GM19395 (cell line): ENCODE results near the gene TUBD1.

Experiments used
- ATAC-seq: cut with Tn5 transposase; IDR thresholded peaks from one replicate; pipeline ENCODE4 v1.9.1; 2021; ENCODE audit warnings: mild to moderate bottlenecking, moderate library complexity; ENCODE audit not compliant: unreplicated experiment

Gene TUBD1

GRCh38 chr17:59827721-59828477, 64.8 kb downstream of the TUBD1 start:
- no peak for ATAC-seq

- no peak for ATAC-seq
Measured at GRCh38 chr17:59826706-59827453, 65.9 kb downstream of the TUBD1 start.

DNA sequence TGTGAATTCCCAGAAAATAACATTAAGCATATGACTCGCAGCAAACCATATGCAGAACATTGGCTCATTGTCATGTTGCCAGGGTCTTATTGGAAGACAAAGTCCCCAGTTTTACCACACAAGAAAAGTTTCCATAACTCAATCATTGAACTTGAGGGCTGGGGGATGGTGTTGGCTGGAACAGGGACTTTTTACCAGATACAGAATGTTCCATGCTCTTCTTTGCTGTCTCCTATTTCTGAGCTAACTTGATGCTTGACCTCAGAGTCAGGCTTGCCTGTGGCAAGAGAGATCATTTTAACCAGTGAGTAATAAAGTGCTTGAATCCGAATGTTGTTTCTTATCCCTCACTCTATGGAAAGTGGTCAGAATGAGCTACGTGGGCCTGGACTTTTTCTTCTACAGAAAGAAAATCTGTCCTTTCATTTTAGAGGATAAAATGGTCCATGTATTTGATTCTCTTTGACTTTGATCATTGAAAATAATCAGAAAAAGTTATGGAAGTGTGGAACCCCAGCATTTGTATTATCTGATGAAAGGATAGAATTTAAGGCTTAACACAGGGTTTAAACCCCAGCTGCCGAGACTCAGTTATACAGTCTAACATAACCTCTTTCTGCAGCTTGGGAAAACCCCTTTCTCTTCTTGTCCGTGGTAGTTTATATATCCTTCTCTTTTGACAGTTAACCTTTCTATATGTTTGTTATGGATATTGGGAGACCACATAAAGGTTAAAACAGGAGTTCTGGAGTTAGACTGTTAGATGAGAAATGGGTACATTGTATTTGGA, 67.0 kb downstream of the TUBD1 start:
- no peak for ATAC-seq

DNA sequence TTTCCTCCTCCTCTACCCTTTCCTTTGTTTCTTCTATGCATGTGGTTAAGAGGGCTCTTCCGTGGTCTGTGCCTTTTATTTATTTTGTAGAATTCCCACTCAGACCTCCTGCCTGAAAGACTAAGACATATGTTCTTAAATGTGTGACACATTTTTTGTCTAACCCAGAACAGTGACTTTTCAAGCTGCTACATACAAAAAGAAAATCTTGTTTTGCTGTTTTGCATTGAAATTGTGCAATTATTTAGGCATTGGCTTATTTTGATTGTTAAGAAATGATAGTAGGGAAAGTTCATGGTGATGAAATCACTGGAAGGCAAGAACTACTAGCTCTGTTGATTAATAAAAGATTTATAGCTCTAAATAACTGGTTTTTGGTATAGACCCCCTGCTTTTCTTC, 76.8 kb downstream of the TUBD1 start:
- ATAC-seq: no peak

DNA sequence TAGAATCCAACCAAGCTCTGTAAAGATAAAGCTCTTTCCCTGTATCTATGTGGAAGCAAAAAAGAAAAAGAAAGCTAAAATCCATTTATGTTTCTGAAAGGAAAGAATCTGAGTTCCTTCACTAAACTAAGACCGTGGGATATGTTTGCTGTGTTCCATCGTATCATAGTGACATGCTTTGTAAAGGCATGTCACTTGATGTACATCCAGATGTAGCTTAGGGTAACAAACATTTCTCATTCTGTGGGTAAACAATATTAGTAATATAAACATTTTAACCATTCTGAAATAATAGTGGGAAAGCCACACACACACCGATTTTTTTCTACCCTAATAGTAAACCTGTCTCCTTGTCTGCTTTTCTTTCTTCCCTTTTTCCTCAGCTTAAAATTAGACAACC, 78.1 kb downstream of the TUBD1 start:
- no peak for ATAC-seq

GRCh38 chr17:59814276-59814675, 78.5 kb downstream of the TUBD1 start:
- no peak for ATAC-seq

GRCh38 chr17:59812139-59812538, 80.6 kb downstream of the TUBD1 start:
- ATAC-seq: no peak

DNA sequence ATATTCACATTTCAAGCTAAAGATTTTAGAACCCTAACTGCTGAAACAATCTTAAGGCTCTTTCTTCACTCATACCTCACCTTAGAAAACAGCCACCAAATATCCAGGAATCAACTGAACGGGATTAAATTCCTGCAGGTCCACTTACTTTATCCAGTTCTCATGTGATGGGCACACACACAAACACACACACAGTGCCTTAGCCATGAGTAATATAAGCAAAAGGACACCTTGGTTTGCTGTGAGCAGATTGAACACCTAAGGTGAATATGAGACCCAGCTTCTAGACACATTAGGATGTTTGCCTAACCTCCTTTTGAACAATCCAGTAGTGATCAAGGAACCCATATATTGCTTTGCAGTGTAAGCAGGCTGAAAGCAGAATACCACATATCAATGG, 81.5 kb downstream of the TUBD1 start:
- no peak for ATAC-seq

GRCh38 chr17:59810894-59811153, 81.9 kb downstream of the TUBD1 start:
- ATAC-seq: no peak
